Retinal pigment epithelial cell (primary cell): ENCODE data around the gene MKS1.

Experiments
- DNase-seq: peaks from one replicate; pipeline ENCODE4 v3.0.0-alpha.2; 2010; ENCODE audit warnings: low read depth
- H3K4me3 ChIP-seq: 2 replicates; pipeline ENCODE4 v1.5.1; 2011; ENCODE audit warnings: mild to moderate bottlenecking, low read length, control low read depth, moderate library complexity
- CTCF ChIP-seq: conservative IDR thresholded peaks from 2 replicates; pipeline ENCODE4 v1.5.1; 2011; ENCODE audit warnings: low read depth, low read length, control low read depth, inconsistent platforms

MKS1 gene

GRCh38 chr17:58249270-58250133, 30.4 kb upstream of the MKS1 start:
- peak overlapping the region; percentile 35 for H3K4me3 ChIP-seq
- TF ChIP-seq CTCF = peak; percentile 82
- DNase-seq = no peak

DNA sequence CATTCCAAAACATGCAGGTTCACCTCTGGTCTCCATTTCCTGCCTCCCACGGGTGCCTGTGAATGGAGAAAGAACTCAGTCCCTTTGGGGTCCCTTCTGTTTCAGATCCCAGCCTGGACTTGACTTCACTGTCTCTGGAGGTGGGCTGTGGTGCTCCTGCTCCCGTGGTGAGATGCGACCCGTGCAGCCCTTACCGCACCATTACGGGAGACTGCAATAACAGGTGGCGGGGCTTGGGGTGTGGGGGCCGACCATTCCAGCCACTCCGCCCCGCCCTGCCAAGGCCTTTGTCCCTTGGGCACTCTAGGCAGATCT, 29.9 kb upstream of the MKS1 start:
- no peak overlapping the region for H3K4me3 ChIP-seq
- no peak for TF ChIP-seq CTCF

DNA sequence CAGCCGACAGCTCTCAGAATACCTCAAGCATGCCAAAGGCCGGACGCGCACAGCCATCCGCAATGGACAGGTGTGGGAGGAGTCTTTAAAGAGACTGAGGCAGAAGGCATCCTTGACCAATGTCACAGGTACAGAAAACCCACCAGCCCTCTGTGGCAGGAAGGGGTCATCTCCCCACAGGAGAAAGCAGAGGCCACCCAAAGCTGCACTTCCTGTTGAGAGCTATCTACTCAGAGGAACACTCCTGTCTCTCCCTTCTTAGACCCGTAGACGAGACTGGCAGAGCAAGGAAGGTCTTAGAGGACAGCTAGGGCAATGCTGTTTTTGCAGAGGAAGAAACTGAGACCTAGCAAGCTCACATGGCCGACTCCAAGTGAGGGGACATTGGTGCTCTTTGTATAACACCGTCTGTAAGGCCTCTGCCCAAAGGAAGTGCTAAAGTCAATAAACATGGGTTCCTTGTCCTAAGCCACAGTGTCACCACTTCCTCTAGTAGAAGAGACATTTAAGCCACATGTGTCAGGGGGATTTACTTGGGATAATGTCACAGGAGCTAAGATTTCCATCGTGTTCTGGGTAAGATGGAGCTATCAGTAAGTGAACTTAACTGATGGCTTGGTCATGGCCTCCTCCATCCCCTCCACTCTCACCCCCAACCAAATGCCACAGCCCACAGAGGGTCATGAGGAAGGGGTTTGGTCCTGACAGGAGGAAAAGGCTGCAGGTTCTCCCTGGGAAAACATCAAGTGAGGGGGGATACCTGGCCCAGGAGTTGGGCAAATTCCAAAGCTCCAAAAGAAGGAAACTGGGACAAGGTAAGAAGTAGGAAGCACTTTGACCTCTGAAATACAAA, 28.7 kb upstream of the MKS1 start:
- H3K4me3 ChIP-seq = no peak overlapping the region
- no peak for TF ChIP-seq CTCF
- no peak for DNase-seq

More for the DNA sequence above, 29.9 kb upstream of the MKS1 start:
- no peak for DNase-seq

DNA sequence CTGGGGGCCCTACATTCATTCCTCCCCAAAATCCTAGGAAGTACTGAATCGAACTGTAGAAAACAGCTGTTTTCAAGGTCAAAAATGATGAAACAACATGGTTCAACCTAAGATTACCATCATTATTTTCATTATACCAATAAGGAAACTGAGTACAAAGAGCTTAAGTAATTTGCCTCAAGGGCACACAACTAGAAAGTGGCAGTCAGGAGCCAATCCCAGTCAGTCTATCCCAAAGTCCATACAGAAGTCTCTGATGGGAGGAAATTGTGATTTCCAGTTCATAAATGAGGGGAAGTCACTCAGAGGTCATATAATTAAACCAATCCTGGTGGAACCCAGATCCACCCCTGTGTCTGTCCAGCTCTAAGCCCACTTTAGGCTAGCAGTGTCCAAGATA, 27.7 kb upstream of the MKS1 start:
- no peak overlapping the region for H3K4me3 ChIP-seq
- no peak for DNase-seq
- TF ChIP-seq CTCF = no peak

DNA sequence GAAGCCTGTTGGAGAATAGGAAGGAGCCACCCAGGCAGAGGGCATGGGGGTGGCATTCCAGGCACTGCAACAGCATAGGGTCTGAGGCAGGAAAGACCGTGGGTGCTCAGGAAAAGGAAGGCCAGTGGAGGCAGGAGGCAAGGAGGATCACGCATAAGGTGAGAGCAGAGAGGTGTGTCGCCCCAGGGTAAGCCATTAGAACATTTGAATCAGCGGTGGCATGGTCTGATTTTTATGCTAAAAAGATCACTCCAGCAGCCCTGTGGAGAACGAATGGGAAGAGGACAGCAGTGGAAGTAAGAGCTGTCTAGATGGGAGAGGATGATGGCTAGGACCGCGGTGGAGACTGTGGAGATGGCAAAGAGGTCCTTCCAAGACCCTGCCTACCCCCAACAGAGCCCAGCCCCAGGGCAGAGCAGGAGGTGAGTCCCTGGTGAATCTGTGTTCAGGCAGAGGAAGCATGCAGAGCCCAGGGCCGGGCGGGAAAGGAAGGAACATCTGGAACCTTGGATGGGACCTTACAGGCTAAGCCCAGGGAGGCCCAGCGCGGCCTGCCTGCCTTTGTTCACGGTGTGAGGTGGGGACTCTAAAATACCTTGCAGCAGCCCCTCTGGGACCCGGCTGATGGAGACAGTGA, 27.2 kb upstream of the MKS1 start:
- DNase-seq = no peak
- no peak overlapping the region for H3K4me3 ChIP-seq
- TF ChIP-seq CTCF = no peak

GRCh38 chr17:58245428-58246103, 26.5 kb upstream of the MKS1 start:
- DNase-seq = no peak
- TF ChIP-seq CTCF = no peak
- H3K4me3 ChIP-seq = no peak overlapping the region
